Measurements from ENCODE around the gene TMEM107. TPM values are rescaled to one million over a fixed set of nuclear protein-coding genes. Genes with fewer than 3 reads are reported as not detected.

The TMEM107 gene
- total RNA-seq, 1 experiment from 2014 or later: 13.5 TPM

- no peaks in the 10 kb centered on the region for H3K9me3 Mint-ChIP-seq (ENCODE audit: low read depth, unreplicated experiment)
- intact Hi-C loops (cut with micrococcal nuclease; ENCODE audit: unreplicated experiment): no loop called here
- peaks cover 23% of the 10 kb centered on the region for H3K36me3 Mint-ChIP-seq (ENCODE audit: insufficient read depth, unreplicated experiment)
- BruUV-seq (replicated peaks): no TSS peak
- no peaks in the 10 kb centered on the region for H3K4me1 Mint-ChIP-seq (ENCODE audit: low read depth, unreplicated experiment)
- no peak for TF ChIP-seq CTCF (IDR thresholded peaks at IDR 0.05; ENCODE audit: unreplicated experiment)
- no peak for DNase-seq
- no peak overlapping the region for H3K4me3 Mint-ChIP-seq (ENCODE audit: low read depth, unreplicated experiment)
- no peaks in the 10 kb centered on the region for H3K27me3 Mint-ChIP-seq (ENCODE audit: unreplicated experiment)
- H3K27ac Mint-ChIP-seq (ENCODE audit: unreplicated experiment): no peak overlapping the region
- CTCF ChIA-PET: interaction anchor here (0.9 kb wide), 1 partner anchor 20 kb away, joined by 4 read pairs; no protein-coding TSS in a partner anchor
Measured at GRCh38 chr17:8141741-8142140, 34.4 kb downstream of the TMEM107 start.

- Mint-ChIP-seq H3K4me3 (ENCODE audit: low read depth, unreplicated experiment) (no peak overlapping the region), H3K4me1 (ENCODE audit: low read depth, unreplicated experiment) (no peaks in the 10 kb centered on the region), H3K27me3 (ENCODE audit: unreplicated experiment) (no peaks in the 10 kb centered on the region), H3K27ac (ENCODE audit: unreplicated experiment) (no peak overlapping the region), H3K36me3 (ENCODE audit: insufficient read depth, unreplicated experiment) (peaks cover 21% of the 10 kb centered on the region), H3K9me3 (ENCODE audit: low read depth, unreplicated experiment) (no peaks in the 10 kb centered on the region)
- no TSS peak for BruUV-seq (replicated peaks)
- intact Hi-C loops (cut with micrococcal nuclease; ENCODE audit: unreplicated experiment): no loop called here
- no peak for TF ChIP-seq CTCF (IDR thresholded peaks at IDR 0.05; ENCODE audit: unreplicated experiment)
- CTCF ChIA-PET: interaction anchor here (0.9 kb wide), 1 partner anchor 19 kb away, joined by 4 read pairs; no protein-coding TSS in a partner anchor
- DNase-seq: no peak
Measured at GRCh38 chr17:8141045-8141444, 35.1 kb downstream of the TMEM107 start.

GRCh38 chr17:8140065-8141029 is 35.8 kb downstream of the TMEM107 start:
- no peak for DNase-seq
- CTCF ChIA-PET: interaction anchor here (0.9 kb wide), 1 partner anchor 18 kb away, joined by 4 read pairs; no protein-coding TSS in a partner anchor
- no peaks in the 10 kb centered on the region for H3K4me1 Mint-ChIP-seq (ENCODE audit: low read depth, unreplicated experiment)
- no peak overlapping the region for H3K27ac Mint-ChIP-seq (ENCODE audit: unreplicated experiment)
- intact Hi-C loops (cut with micrococcal nuclease; ENCODE audit: unreplicated experiment): no loop called here
- BruUV-seq (replicated peaks): no TSS peak
- no peak for TF ChIP-seq CTCF (IDR thresholded peaks at IDR 0.05; ENCODE audit: unreplicated experiment)
- H3K27me3 Mint-ChIP-seq (ENCODE audit: unreplicated experiment): no peaks in the 10 kb centered on the region
- no peaks in the 10 kb centered on the region for H3K9me3 Mint-ChIP-seq (ENCODE audit: low read depth, unreplicated experiment)
- no peak overlapping the region for H3K4me3 Mint-ChIP-seq (ENCODE audit: low read depth, unreplicated experiment)
- H3K36me3 Mint-ChIP-seq (ENCODE audit: insufficient read depth, unreplicated experiment): peaks cover 20% of the 10 kb centered on the region

- DNase-seq: peak; percentile 94
- TF ChIP-seq CTCF (IDR thresholded peaks at IDR 0.05; ENCODE audit: unreplicated experiment): peak; percentile 37
- CTCF ChIA-PET: interaction anchor here (0.7 to 1.4 kb wide), 5 partner anchors 18 to 65 kb away, joined by 3 read pairs; partner anchors contain the start of gene ALOXE3
- intact Hi-C loops (cut with micrococcal nuclease; ENCODE audit: unreplicated experiment): loop anchor here (1.0 to 5.0 kb wide), 3 partner anchors 19 to 83 kb away; no protein-coding TSS in a partner anchor
- no peaks in the 10 kb centered on the region for H3K4me1 Mint-ChIP-seq (ENCODE audit: low read depth, unreplicated experiment)
- no peak overlapping the region for H3K27ac Mint-ChIP-seq (ENCODE audit: unreplicated experiment)
- no peaks in the 10 kb centered on the region for H3K9me3 Mint-ChIP-seq (ENCODE audit: low read depth, unreplicated experiment)
- no TSS peak for BruUV-seq (replicated peaks)
- no peak overlapping the region for H3K4me3 Mint-ChIP-seq (ENCODE audit: low read depth, unreplicated experiment)
- H3K27me3 Mint-ChIP-seq (ENCODE audit: unreplicated experiment): no peaks in the 10 kb centered on the region
- peaks cover 9% of the 10 kb centered on the region for H3K36me3 Mint-ChIP-seq (ENCODE audit: insufficient read depth, unreplicated experiment)
Measured at GRCh38 chr17:8138672-8139371, 37.4 kb downstream of the TMEM107 start.

Data from Calu3 (cell line).